GM12801 (cell line): Measurements from ENCODE around the gene CPTP.

Experiments
- CTCF ChIP-seq: IDR thresholded peaks from one replicate; pipeline ENCODE4 v1.5.1; 2011; ENCODE audit warnings: control low read depth; ENCODE audit not compliant: insufficient read length; ENCODE audit errors: extremely low read depth

Gene CPTP

GRCh38 chr1:1287288-1288110 is 37.1 kb upstream of the CPTP start:
- TF ChIP-seq CTCF, result no peak

- no peak for TF ChIP-seq CTCF
Measured at GRCh38 chr1:1290238-1290731, 34.3 kb upstream of the CPTP start.

GRCh38 chr1:1291023-1291528 is 33.5 kb upstream of the CPTP start:
- no peak for TF ChIP-seq CTCF

- no peak for TF ChIP-seq CTCF
Measured at GRCh38 chr1:1291548-1292441, 32.8 kb upstream of the CPTP start.

- TF ChIP-seq CTCF, result no peak
Measured at GRCh38 chr1:1292442-1292779, 32.2 kb upstream of the CPTP start.

- TF ChIP-seq CTCF, result no peak
Measured at GRCh38 chr1:1292851-1293250, 31.8 kb upstream of the CPTP start.
